ENCODE results near the gene TMEM62. TPM values are rescaled to one million over a fixed set of nuclear protein-coding genes. Genes with fewer than 3 reads are reported as not detected.

The TMEM62 gene
- total RNA-seq, result 22.3 and 23.6 TPM in 2 replicates

DNA sequence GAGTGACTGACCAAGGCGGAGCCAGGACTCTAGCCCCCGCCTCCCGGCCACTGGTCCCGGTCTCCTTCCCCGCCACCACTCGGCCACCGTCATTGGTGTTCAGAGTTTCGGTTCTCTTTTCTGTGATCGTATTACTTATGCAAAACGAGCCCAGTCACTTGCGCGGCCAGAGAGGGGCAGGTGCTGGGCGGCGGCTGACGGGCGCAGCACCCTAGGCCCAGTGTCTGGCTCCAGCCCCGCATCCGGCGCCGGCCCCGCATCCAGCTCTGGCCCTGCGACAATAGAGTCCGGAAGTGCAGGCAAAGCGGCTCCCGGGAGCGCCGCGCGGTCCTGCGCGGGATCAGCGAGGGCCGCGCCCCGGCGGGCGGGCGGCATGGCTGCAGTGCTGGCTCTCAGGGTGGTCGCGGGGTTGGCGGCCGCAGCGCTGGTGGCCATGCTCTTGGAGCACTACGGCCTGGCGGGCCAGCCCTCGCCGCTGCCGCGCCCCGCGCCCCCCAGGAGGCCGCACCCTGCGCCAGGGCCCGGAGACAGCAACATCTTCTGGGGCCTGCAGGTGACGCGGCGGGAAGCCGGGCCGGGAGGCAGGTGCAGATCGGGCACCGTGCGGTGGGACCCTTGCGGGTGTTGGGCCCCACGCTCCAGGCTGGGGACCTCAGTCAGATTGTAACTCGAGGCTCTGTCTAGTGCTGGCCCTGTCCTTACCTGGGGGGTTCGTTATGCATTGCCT, at the start of gene TMEM62:
TMEM62 (plus strand) TSS at position 157 of the 727 bp plus-strand sequence; CDS start at position 374, 217 bp downstream.
- TF ChIP-seq, protein P1, sequence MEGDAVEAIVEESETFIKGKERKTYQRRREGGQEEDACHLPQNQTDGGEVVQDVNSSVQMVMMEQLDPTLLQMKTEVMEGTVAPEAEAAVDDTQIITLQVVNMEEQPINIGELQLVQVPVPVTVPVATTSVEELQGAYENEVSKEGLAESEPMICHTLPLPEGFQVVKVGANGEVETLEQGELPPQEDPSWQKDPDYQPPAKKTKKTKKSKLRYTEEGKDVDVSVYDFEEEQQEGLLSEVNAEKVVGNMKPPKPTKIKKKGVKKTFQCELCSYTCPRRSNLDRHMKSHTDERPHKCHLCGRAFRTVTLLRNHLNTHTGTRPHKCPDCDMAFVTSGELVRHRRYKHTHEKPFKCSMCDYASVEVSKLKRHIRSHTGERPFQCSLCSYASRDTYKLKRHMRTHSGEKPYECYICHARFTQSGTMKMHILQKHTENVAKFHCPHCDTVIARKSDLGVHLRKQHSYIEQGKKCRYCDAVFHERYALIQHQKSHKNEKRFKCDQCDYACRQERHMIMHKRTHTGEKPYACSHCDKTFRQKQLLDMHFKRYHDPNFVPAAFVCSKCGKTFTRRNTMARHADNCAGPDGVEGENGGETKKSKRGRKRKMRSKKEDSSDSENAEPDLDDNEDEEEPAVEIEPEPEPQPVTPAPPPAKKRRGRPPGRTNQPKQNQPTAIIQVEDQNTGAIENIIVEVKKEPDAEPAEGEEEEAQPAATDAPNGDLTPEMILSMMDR (IDR thresholded peaks at IDR 0.05; ENCODE audit: insufficient read depth, low read length, poor library complexity, severe bottlenecking), result no peak
- DNase-seq (ENCODE audit: low read depth), result no peak
- Histone ChIP-seq H3K36me3 (ENCODE audit: control insufficient read depth, insufficient read depth, low read length) (no peaks in the 10 kb centered on the region), H3K27me3 (ENCODE audit: control insufficient read depth, insufficient read depth, low read length) (no peaks in the 10 kb centered on the region), H3K4me3 (ENCODE audit: low read depth, low read length) (peak within 1 kb of the TSS; percentile 84)

DNA sequence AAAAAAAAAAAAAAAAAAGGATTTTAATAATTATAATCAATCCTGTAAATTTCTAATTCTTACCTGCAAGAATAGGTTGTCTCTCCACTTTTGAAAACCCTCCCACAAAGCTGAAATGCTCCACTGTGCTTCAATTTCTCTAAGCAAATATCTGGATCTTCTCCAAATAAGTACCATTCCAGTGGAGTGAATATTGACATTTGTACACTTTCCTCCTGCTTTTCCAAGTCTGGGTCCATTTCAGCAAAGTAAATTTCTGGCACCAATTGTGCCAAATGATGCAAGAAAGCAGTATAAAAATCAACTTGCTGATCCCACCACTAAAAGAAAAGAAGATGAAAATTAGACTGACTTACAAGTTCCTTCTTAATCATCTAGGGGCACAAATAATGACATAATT, 47.5 kb upstream of the TMEM62 start:
- Histone ChIP-seq H3K4me3 (ENCODE audit: low read depth, low read length) (no peak overlapping the region), H3K36me3 (ENCODE audit: control insufficient read depth, insufficient read depth, low read length) (no peaks in the 10 kb centered on the region), H3K27me3 (ENCODE audit: control insufficient read depth, insufficient read depth, low read length) (no peaks in the 10 kb centered on the region)
- TF ChIP-seq, protein P1 (IDR thresholded peaks at IDR 0.05; ENCODE audit: insufficient read depth, low read length, poor library complexity, severe bottlenecking), result no peak
- DNase-seq (ENCODE audit: low read depth), result no peak

DNA sequence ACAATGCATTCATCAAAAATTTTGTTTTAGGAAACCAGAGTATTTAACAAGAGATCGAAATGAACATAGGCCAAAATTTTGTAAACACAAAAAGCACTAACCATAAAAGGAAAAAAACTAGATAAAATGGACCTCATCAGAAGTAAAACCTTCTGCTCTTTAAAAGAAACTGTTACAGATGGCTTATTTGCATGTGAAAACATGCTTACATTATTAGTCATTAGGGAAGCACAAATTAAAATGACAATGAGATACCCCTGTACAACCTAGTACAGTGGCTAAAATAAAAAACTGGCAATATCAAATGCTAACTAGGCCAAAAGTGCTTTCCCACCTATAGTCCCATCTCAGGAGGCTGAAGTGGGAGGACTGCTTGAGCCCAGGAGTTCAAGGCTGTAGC, 46.8 kb upstream of the TMEM62 start:
- no peak for DNase-seq (ENCODE audit: low read depth)
- no peak overlapping the region for H3K4me3 ChIP-seq (ENCODE audit: low read depth, low read length)
- H3K36me3 ChIP-seq (ENCODE audit: control insufficient read depth, insufficient read depth, low read length), result no peaks in the 10 kb centered on the region
- H3K27me3 ChIP-seq (ENCODE audit: control insufficient read depth, insufficient read depth, low read length), result no peaks in the 10 kb centered on the region
- TF ChIP-seq, protein P1 (IDR thresholded peaks at IDR 0.05; ENCODE audit: insufficient read depth, low read length, poor library complexity, severe bottlenecking), result no peak

DNA sequence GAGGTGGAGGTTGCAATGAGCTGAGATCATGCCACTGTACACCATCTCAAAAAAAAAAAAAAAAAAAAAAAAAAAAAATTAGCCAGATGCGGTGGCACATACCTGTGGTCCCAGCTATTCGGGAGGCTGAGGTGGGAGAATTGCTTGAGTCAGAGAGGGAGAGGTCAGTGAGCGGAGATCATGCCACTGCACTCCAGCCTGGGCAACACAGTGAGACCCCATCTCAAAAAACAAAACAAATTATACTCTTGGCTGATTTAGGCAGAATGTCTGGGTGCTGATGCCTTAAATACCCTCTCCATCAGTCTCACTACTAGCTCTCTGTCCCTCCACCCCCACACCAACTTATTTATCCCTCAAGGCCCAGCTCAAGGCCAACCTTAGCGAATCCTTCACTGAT, 41.5 kb upstream of the TMEM62 start:
- no peak for DNase-seq (ENCODE audit: low read depth)
- no peak overlapping the region for H3K4me3 ChIP-seq (ENCODE audit: low read depth, low read length)
- TF ChIP-seq, protein P1 (IDR thresholded peaks at IDR 0.05; ENCODE audit: insufficient read depth, low read length, poor library complexity, severe bottlenecking), result no peak
- H3K36me3 ChIP-seq (ENCODE audit: control insufficient read depth, insufficient read depth, low read length), result no peaks in the 10 kb centered on the region
- no peaks in the 10 kb centered on the region for H3K27me3 ChIP-seq (ENCODE audit: control insufficient read depth, insufficient read depth, low read length)

DNA sequence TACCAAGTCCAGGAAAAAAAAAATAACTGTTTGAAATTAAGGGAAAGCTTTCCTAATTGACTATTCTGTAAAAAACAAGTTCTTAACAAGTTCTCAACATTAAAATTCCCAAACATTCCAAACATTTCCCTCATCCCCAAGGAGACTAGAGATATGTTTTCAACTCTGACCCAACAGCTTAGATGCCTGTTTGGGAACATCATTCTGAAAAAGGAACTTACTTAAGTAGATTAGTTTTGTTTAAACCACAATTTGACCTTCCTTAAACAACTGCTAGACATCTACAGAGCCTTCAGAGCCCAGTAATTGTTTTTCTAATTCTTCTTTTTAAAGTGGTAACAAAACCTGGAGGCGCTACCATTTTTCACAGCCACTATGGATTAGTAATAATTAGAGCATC, 40.4 kb upstream of the TMEM62 start:
- no peak overlapping the region for H3K4me3 ChIP-seq (ENCODE audit: low read depth, low read length)
- H3K27me3 ChIP-seq (ENCODE audit: control insufficient read depth, insufficient read depth, low read length), result no peaks in the 10 kb centered on the region
- H3K36me3 ChIP-seq (ENCODE audit: control insufficient read depth, insufficient read depth, low read length), result no peaks in the 10 kb centered on the region
- TF ChIP-seq, protein P1 (IDR thresholded peaks at IDR 0.05; ENCODE audit: insufficient read depth, low read length, poor library complexity, severe bottlenecking), result no peak
- no peak for DNase-seq (ENCODE audit: low read depth)

Data from kidney epithelial cell (primary cell).